Kidney (tissue), 14 donors: ENCODE measurements around the gene GPR180. TPM values are rescaled to one million over a fixed set of nuclear protein-coding genes. Genes with fewer than 3 reads are reported as not detected.

Experiments
- DNase-seq, 5 donors: peaks; one replicate each; pipeline ENCODE4 v3.0.0-alpha.2; 2013 to 2020
- FAIRE-seq: peaks from 2 replicates; lab custom pipeline; 2012; peaks lifted over from hg19 to GRCh38; lab: Jason Lieb, UNC
- H3K27ac ChIP-seq, 2 donors: one replicate each; pipeline ENCODE4 v1.7.0; 2013; ENCODE audit warnings: low read depth in 2 of 2, low read length in 2 of 2, inconsistent platforms in 1 of 2
- H3K27me3 ChIP-seq: one replicate; pipeline ENCODE4 v1.7.1; 2013; ENCODE audit warnings: low read length, inconsistent platforms; ENCODE audit not compliant: control insufficient read depth, insufficient read depth
- H3K36me3 ChIP-seq, 3 donors: one replicate each; pipeline versions ENCODE4 v1.7.0 to v1.7.1; 2013; ENCODE audit warnings: low read length in 3 of 3, control low read depth in 1 of 3, inconsistent platforms in 1 of 3; ENCODE audit not compliant: insufficient read depth in 3 of 3, control insufficient read depth in 2 of 3
- H3K4me1 ChIP-seq, 3 donors: one replicate each; pipeline versions ENCODE4 v1.7.0 to v1.7.1; 2013; ENCODE audit warnings: low read length in 3 of 3, inconsistent platforms in 1 of 3, low read depth in 1 of 3; ENCODE audit not compliant: control insufficient read depth in 2 of 3, insufficient read depth in 2 of 3
- H3K4me3 ChIP-seq, 3 donors: one replicate each; pipeline versions ENCODE4 v1.7.0 to v1.8.1; 2013; ENCODE audit warnings: low read length in 3 of 3, control low read depth in 1 of 3, inconsistent platforms in 1 of 3
- H3K9ac ChIP-seq, 3 donors: one replicate each; pipeline versions ENCODE4 v1.7.0 to v1.7.1; 2013; ENCODE audit warnings: low read length in 3 of 3, control low read depth in 1 of 3, inconsistent platforms in 1 of 3
- H3K9me3 ChIP-seq, 3 donors: one replicate each; pipeline versions ENCODE4 v1.7.0 to v1.7.1; 2013; ENCODE audit warnings: low read length in 3 of 3, control low read depth in 1 of 3, inconsistent platforms in 1 of 3; ENCODE audit not compliant: control insufficient read depth in 2 of 3, insufficient read depth in 1 of 3
- intact Hi-C: fragments of 100-400 bp; cut with DNase I; formaldehyde crosslinking; loops from one replicate; pipeline ENCODE4 v1.11.1; 2022
- polyA plus RNA-seq: library from polyadenylated mRNA; stranded (reverse); fragments of 350-450 nt; fragmentation: Illumina TruSeq; extraction: RNeasy Lipid Tissue Mini Kit (QIAGEN cat#74804); gene quantifications from one replicate; pipeline ENCODE4 v1.2.3, GENCODE V29; 2014; ENCODE audit warnings: low read depth, low replicate concordance; ENCODE audit not compliant: insufficient read depth
- total RNA-seq: library from RNA; stranded (reverse); fragmentation: NEBNext Ultra II Directional; extraction: Animal tissue kit (Norgen Biotek cat#: 25700); gene quantifications from one replicate; pipeline ENCODE4 v1.2.1, GENCODE V29; 2021
- TF ChIP-seq, protein P1 (sequence below): IDR thresholded peaks from 3 replicates; pipeline ENCODE4 v1.5.1; 2012; ENCODE audit warnings: mild to moderate bottlenecking, moderate library complexity, borderline replicate concordance; ENCODE audit not compliant: insufficient read depth; ENCODE audit errors: extremely low read depth
- donor health status: control.
- donor health status: control.
- donor health status: control.
- donor health status: control.
- donor health status: control.
- donor health status: DM: yes; HTN: yes; CAD: no.
- donor health status: Normal renal cell carcinoma (clear cell type).

Gene GPR180
- total and polyA plus RNA-seq, 2 donors from 2014 or later, result 1.8 to 5.2 TPM

GRCh38 chr13:94673851-94674250, 72.2 kb downstream of the GPR180 start:
- H3K36me3 ChIP-seq, result no peaks in the 10 kb centered on the region
- no peaks in the 10 kb centered on the region for H3K4me1 ChIP-seq
- no peak for FAIRE-seq
- TF ChIP-seq, protein P1, sequence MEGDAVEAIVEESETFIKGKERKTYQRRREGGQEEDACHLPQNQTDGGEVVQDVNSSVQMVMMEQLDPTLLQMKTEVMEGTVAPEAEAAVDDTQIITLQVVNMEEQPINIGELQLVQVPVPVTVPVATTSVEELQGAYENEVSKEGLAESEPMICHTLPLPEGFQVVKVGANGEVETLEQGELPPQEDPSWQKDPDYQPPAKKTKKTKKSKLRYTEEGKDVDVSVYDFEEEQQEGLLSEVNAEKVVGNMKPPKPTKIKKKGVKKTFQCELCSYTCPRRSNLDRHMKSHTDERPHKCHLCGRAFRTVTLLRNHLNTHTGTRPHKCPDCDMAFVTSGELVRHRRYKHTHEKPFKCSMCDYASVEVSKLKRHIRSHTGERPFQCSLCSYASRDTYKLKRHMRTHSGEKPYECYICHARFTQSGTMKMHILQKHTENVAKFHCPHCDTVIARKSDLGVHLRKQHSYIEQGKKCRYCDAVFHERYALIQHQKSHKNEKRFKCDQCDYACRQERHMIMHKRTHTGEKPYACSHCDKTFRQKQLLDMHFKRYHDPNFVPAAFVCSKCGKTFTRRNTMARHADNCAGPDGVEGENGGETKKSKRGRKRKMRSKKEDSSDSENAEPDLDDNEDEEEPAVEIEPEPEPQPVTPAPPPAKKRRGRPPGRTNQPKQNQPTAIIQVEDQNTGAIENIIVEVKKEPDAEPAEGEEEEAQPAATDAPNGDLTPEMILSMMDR, result no peak
- intact Hi-C loops, result no loop called here
- no peak overlapping the region for H3K9ac ChIP-seq
- no peak overlapping the region for H3K4me3 ChIP-seq
- no peaks in the 10 kb centered on the region for H3K27me3 ChIP-seq
- H3K9me3 ChIP-seq, result no peaks in the 10 kb centered on the region
- DNase-seq, result no peak
- no peak overlapping the region for H3K27ac ChIP-seq

- Histone ChIP-seq H3K27ac (no peak overlapping the region), H3K27me3 (no peaks in the 10 kb centered on the region), H3K36me3 (no peaks in the 10 kb centered on the region), H3K4me1 (no peaks in the 10 kb centered on the region), H3K4me3 (no peak overlapping the region), H3K9ac (no peak overlapping the region), H3K9me3 (no peaks in the 10 kb centered on the region)
- DNase-seq, result peak in 3 of 5 donors; percentile 43 to 61 (median 55)
- TF ChIP-seq, protein P1, result peak; percentile 49
- intact Hi-C loops, result no loop called here
- peak; percentile 50 for FAIRE-seq
These were observed 73.1 kb downstream of the GPR180 start for GRCh38 chr13:94674609-94675348.

GRCh38 chr13:94677799-94678198, 76.1 kb downstream of the GPR180 start:
- H3K4me1 ChIP-seq, result no peaks in the 10 kb centered on the region
- intact Hi-C loops, result no loop called here
- H3K27me3 ChIP-seq, result no peaks in the 10 kb centered on the region
- H3K9me3 ChIP-seq, result no peaks in the 10 kb centered on the region
- FAIRE-seq, result no peak
- no peak for DNase-seq
- no peak overlapping the region for H3K27ac ChIP-seq
- H3K4me3 ChIP-seq, result no peak overlapping the region
- H3K36me3 ChIP-seq, result no peaks in the 10 kb centered on the region
- TF ChIP-seq, protein P1, result no peak
- H3K9ac ChIP-seq, result no peak overlapping the region

DNA sequence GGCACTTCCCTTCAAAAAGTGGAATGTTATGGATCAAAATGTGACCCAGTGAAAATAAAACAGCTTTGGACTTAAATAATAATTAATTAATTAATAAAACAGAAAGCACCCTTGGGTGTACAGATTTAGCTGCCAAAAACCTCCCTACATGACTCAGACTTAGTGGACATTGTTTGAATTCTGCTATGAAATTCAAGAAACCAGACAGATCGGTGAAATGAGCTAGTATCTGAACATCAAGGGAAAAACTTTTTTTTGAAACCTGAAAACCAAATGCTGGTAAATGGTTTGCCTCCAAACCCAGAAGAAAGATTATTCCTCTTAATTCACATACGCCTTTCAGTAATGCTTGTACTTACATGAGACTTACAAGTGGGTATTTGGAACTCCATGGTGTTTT, 77.2 kb downstream of the GPR180 start:
- Histone ChIP-seq H3K9me3 (no peaks in the 10 kb centered on the region), H3K4me1 (no peaks in the 10 kb centered on the region), H3K9ac (no peak overlapping the region), H3K4me3 (no peak overlapping the region), H3K36me3 (no peaks in the 10 kb centered on the region), H3K27me3 (no peaks in the 10 kb centered on the region), H3K27ac (no peak overlapping the region)
- FAIRE-seq, result no peak
- DNase-seq, result no peak
- TF ChIP-seq, protein P1, result no peak
- intact Hi-C loops, result no loop called here
